Tibial nerve (tissue), 4 donors: ENCODE results near the gene CEACAM7. TPM values are rescaled to one million over a fixed set of nuclear protein-coding genes. Genes with fewer than 3 reads are reported as not detected.

Experiments
- DNase-seq, 2 donors: peaks; one replicate each; pipeline ENCODE4 v3.0.0-alpha.2; 2019; ENCODE audit warnings: low spot score in 2 of 2
- H3K27ac ChIP-seq, 4 donors: fragments of 200-600 bp; sonication (generic) in 3 of 4; one replicate each; pipeline ENCODE4 v1.5.1; 2017 to 2019; ENCODE audit warnings: mild to moderate bottlenecking in 1 of 4
- H3K27me3 ChIP-seq, 2 donors: fragments of 200-600 bp; sonication (generic) in 1 of 2; one replicate each; pipeline versions ENCODE4 v1.5.1 to v1.6.0; 2017 to 2019
- H3K36me3 ChIP-seq, 3 donors: fragments of 200-600 bp; sonication (generic); one replicate each; pipeline ENCODE4 v1.5.1; 2018 to 2019
- H3K4me1 ChIP-seq, 4 donors: fragments of 200-600 bp; sonication (generic) in 3 of 4; one replicate each; pipeline ENCODE4 v1.5.1; 2017 to 2019
- H3K4me3 ChIP-seq, 4 donors: fragments of 200-600 bp; sonication (generic) in 3 of 4; one replicate each; pipeline ENCODE4 v1.5.1; 2017 to 2019; ENCODE audit warnings: mild to moderate bottlenecking in 1 of 4, moderate library complexity in 1 of 4
- H3K9me3 ChIP-seq, 4 donors: fragments of 200-600 bp; sonication (generic) in 3 of 4; one replicate each; pipeline ENCODE4 v1.5.1; 2017 to 2019
- CTCF ChIP-seq, 5 experiments: fragments of 200-600 bp in 3 of 5; fragments of 450-650 bp in 2 of 5; sonication (generic) in 3 of 5; IDR thresholded peaks; one replicate each; pipeline ENCODE4 v1.5.1; 2016 to 2019; ENCODE audit warnings: antibody characterized with exemption in 5 of 5, mild to moderate bottlenecking in 3 of 5, moderate library complexity in 2 of 5
- EP300 ChIP-seq, 2 donors: sonication (generic); formaldehyde crosslinking; IDR thresholded peaks; one replicate each; pipeline ENCODE4 v1.6.1; 2017; ENCODE audit warnings: antibody characterized with exemption in 2 of 2, mild to moderate bottlenecking in 1 of 2
- POLR2A ChIP-seq, 2 donors: fragments of 450-650 bp; IDR thresholded peaks; one replicate each; pipeline ENCODE4 v1.6.1; 2017; ENCODE audit warnings: antibody characterized with exemption in 2 of 2, mild to moderate bottlenecking in 2 of 2, moderate library complexity in 2 of 2
- WGBS, 2 donors: methylation state at CpG; one replicate each; pipeline ENCODE4 v1.1.5; 2018; 5-methylcytosine and 5-hydroxymethylcytosine counted together
- total RNA-seq, 4 donors: library from RNA; depleted of rRNA; stranded (reverse); fragments of >200 nt; gene quantifications; one replicate each; pipeline ENCODE4 v1.1.0, GENCODE V29; 2016

CEACAM7 gene
- total RNA-seq: not detected

GRCh38 chr19:41688098-41688497, at the start of gene CEACAM7:
CEACAM7 (minus strand) TSS chr19:41688270; CDS start chr19:41688165, 105 bp downstream.
- TF ChIP-seq EP300 (IDR thresholded peaks at IDR 0.05): no peak
- no peak for TF ChIP-seq CTCF (IDR thresholded peaks at IDR 0.05)
- TF ChIP-seq POLR2A (IDR thresholded peaks at IDR 0.05): no peak
- DNase-seq: no peak
- 58 to 70% methylated on average over 1 of the region's 1 CpG for WGBS, 2 donors
- H3K4me3 ChIP-seq: no peak within 1 kb of the TSS
- H3K9me3 ChIP-seq: peaks cover 0 to 21% (median 0%) of the 10 kb centered on the region in 4 donors
- no peaks in the 10 kb centered on the region for H3K27me3 ChIP-seq
- no peaks in the 10 kb centered on the region for H3K4me1 ChIP-seq
- H3K27ac ChIP-seq: no peak within 1 kb of the TSS
- no peaks in the 10 kb centered on the region for H3K36me3 ChIP-seq

DNA sequence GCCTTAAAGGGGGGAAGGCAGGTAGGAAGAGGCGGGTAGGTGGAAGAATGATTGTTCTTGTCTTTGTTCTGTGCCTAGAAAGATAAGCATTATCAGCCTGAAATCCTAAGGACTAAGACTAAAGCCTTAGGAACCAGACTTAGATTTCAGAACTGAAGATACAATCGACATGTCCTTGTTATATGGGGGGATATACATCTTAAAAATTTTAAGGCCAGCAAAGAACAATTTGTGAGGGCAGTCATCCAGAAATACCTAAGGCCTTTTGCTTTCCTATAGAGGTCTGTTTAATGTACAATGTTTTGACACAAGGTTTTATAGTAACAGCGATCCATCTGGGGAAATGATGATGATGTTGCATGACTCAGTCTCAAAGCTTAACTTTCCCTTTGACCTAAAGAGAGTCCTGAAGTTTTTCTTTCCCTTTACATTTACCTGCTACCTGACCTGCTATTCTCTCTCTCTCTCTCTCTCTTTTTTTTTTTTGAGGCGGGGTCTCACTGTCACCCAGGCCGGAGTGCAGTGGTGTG, 47.1 kb upstream of the CEACAM7 start:
- H3K36me3 ChIP-seq: no peaks in the 10 kb centered on the region
- no peaks in the 10 kb centered on the region for H3K9me3 ChIP-seq
- no peak overlapping the region for H3K4me3 ChIP-seq
- no peak overlapping the region for H3K27ac ChIP-seq
- WGBS, 2 donors: 77 to 83% methylated on average over 5 of the region's 5 CpGs
- no peaks in the 10 kb centered on the region for H3K4me1 ChIP-seq
- no peaks in the 10 kb centered on the region for H3K27me3 ChIP-seq
- no peak for DNase-seq
- TF ChIP-seq EP300 (IDR thresholded peaks at IDR 0.05) (no peak), POLR2A (IDR thresholded peaks at IDR 0.05) (no peak), CTCF (IDR thresholded peaks at IDR 0.05) (no peak)

DNA sequence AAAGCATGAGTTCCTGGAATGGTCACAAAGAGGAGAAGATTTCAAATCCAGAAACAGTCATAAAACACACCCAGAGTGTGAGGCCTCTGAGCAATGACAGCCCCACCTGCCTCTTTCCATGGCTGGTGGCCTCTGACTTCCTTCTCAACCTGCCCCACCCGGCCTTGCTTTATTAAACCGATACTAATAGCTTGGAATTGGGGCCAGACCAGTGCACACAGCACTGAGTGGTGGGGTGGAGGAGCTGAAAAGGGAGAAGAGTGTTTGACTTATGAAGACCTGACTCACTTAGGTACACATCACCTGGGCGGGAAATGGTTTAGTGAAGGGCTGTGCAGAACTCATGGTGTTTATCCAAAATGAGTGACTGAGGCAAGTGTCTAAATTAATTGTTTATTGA, 46.5 kb upstream of the CEACAM7 start:
- 62 to 69% methylated on average over 3 of the region's 3 CpGs for WGBS, 2 donors
- TF ChIP-seq EP300 (IDR thresholded peaks at IDR 0.05) (no peak), POLR2A (IDR thresholded peaks at IDR 0.05) (no peak), CTCF (IDR thresholded peaks at IDR 0.05) (no peak)

DNA sequence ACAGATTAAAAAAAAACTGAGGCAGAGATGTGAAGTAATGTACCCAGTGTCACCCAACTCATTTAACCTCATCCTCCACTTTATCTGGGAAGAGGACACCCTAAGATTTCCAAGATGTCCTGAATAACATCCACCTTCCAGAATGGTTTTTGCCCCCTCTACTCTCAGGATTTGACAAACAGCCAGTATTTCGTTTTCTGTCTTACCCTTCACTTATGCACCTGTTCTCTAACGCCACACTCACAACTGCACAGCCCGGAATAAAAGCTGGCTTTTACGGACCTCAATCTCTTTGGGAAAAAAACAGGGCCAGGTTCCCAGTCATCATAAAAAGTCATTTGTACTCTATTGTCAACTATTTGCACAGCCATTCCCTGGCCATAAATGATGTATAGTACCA, 46.1 kb upstream of the CEACAM7 start:
- no peaks in the 10 kb centered on the region for H3K27me3 ChIP-seq
- H3K4me1 ChIP-seq: no peaks in the 10 kb centered on the region
- TF ChIP-seq EP300 (IDR thresholded peaks at IDR 0.05): no peak
- TF ChIP-seq CTCF (IDR thresholded peaks at IDR 0.05): no peak
- TF ChIP-seq POLR2A (IDR thresholded peaks at IDR 0.05): no peak
- no peaks in the 10 kb centered on the region for H3K9me3 ChIP-seq
- H3K27ac ChIP-seq: no peak overlapping the region
- H3K4me3 ChIP-seq: no peak overlapping the region
- H3K36me3 ChIP-seq: no peaks in the 10 kb centered on the region
- DNase-seq: no peak
- WGBS, 2 donors: 41 to 43% methylated on average over 4 of the region's 4 CpGs

More for the DNA sequence above, 46.5 kb upstream of the CEACAM7 start:
- H3K4me1 ChIP-seq: no peaks in the 10 kb centered on the region
- DNase-seq: no peak
- no peaks in the 10 kb centered on the region for H3K9me3 ChIP-seq
- no peaks in the 10 kb centered on the region for H3K36me3 ChIP-seq
- H3K27me3 ChIP-seq: no peaks in the 10 kb centered on the region
- H3K4me3 ChIP-seq: no peak overlapping the region
- H3K27ac ChIP-seq: no peak overlapping the region

- no peaks in the 10 kb centered on the region for H3K27me3 ChIP-seq
- no peak for DNase-seq
- H3K36me3 ChIP-seq: no peaks in the 10 kb centered on the region
- H3K27ac ChIP-seq: no peak overlapping the region
- no peak for TF ChIP-seq EP300 (IDR thresholded peaks at IDR 0.05)
- TF ChIP-seq POLR2A (IDR thresholded peaks at IDR 0.05): no peak
- no peak for TF ChIP-seq CTCF (IDR thresholded peaks at IDR 0.05)
- H3K4me1 ChIP-seq: no peaks in the 10 kb centered on the region
- H3K4me3 ChIP-seq: no peak overlapping the region
- H3K9me3 ChIP-seq: no peaks in the 10 kb centered on the region
- WGBS, 2 donors: 27 to 33% methylated on average over 5 of the region's 5 CpGs
Measured at GRCh38 chr19:41726493-41726892, 38.4 kb upstream of the CEACAM7 start.
